Suprapubic skin (tissue), 4 donors: Measurements from ENCODE around the gene TECPR1.

Source experiments
- CTCF ChIP-seq, 2 donors: fragments of 200-600 bp in 1 of 2; fragments of 450-650 bp in 1 of 2; sonication (generic) in 1 of 2; IDR thresholded peaks; one replicate each; pipeline ENCODE4 v1.5.1; 2016 to 2019; ENCODE audit warnings: antibody characterized with exemption in 2 of 2, mild to moderate bottlenecking in 1 of 2, moderate library complexity in 1 of 2
- EP300 ChIP-seq: sonication (generic); formaldehyde crosslinking; IDR thresholded peaks from one replicate; pipeline ENCODE4 v1.6.1; 2017; ENCODE audit warnings: antibody characterized with exemption
- POLR2A ChIP-seq, 2 donors: fragments of 450-650 bp; IDR thresholded peaks; one replicate each; pipeline ENCODE4 v1.6.1; 2017; ENCODE audit warnings: antibody characterized with exemption in 2 of 2, mild to moderate bottlenecking in 2 of 2, moderate library complexity in 2 of 2
- POLR2AphosphoS5 ChIP-seq, 3 donors: sonication (generic); formaldehyde crosslinking; IDR thresholded peaks; one replicate each; pipeline ENCODE4 v1.6.1; 2017; ENCODE audit warnings: antibody characterized with exemption in 3 of 3

- TF ChIP-seq CTCF (IDR thresholded peaks at IDR 0.05) (no peak), POLR2A (IDR thresholded peaks at IDR 0.05) (no peak), POLR2AphosphoS5 (IDR thresholded peaks at IDR 0.05) (no peak), EP300 (no peak)
Measured at GRCh38 chr7:98212532-98213041, 39.4 kb downstream of the TECPR1 start.
